Stimulated activated CD4-positive, alpha-beta T cell treated with anti-CD3 and anti-CD28 coated beads, TNF-alpha, amount 100 ng/mL, for 48 hours (primary cell): ENCODE data around the gene RFX8.
A peak's percentile ranks its signal among the peaks of the same experiment; 100 is the strongest.

ENCODE experiments used
- DNase-seq, 3 donors: peaks; one replicate each; pipeline ENCODE4 v3.0.0-alpha.2; 2020; ENCODE audit warnings: low read depth in 3 of 3

The RFX8 gene

GRCh38 chr2:101412092-101412694 lies 62.7 kb downstream of the RFX8 start:
- no peak for DNase-seq

GRCh38 chr2:101410746-101411145 lies 64.2 kb downstream of the RFX8 start:
- DNase-seq: no peak

- DNase-seq: no peak
Observed at GRCh38 chr2:101410114-101410513, 64.8 kb downstream of the RFX8 start.

GRCh38 chr2:101409699-101410098 lies 65.2 kb downstream of the RFX8 start:
- no peak for DNase-seq

- no peak for DNase-seq
Observed at GRCh38 chr2:101408925-101409324, 66.0 kb downstream of the RFX8 start.

GRCh38 chr2:101405351-101405899 lies 69.5 kb downstream of the RFX8 start:
- DNase-seq: no peak

- no peak for DNase-seq
Observed at GRCh38 chr2:101403745-101404144, 71.2 kb downstream of the RFX8 start.

- DNase-seq: no peak
Observed at GRCh38 chr2:101402630-101403029, 72.3 kb downstream of the RFX8 start.

GRCh38 chr2:101401906-101402305 lies 73.0 kb downstream of the RFX8 start:
- DNase-seq: no peak

GRCh38 chr2:101401326-101401665 lies 73.6 kb downstream of the RFX8 start:
- no peak for DNase-seq

- DNase-seq: no peak
Observed at GRCh38 chr2:101400506-101401325, 74.2 kb downstream of the RFX8 start.

GRCh38 chr2:101400048-101400447 lies 74.9 kb downstream of the RFX8 start:
- no peak for DNase-seq

GRCh38 chr2:101399021-101399799 lies 75.7 kb downstream of the RFX8 start:
- DNase-seq: no peak

- no peak for DNase-seq
Observed at GRCh38 chr2:101398116-101398821, 76.6 kb downstream of the RFX8 start.

GRCh38 chr2:101396316-101396717 lies 78.6 kb downstream of the RFX8 start:
- DNase-seq: no peak

GRCh38 chr2:101395545-101396315 lies 79.2 kb downstream of the RFX8 start:
- DNase-seq: no peak

- DNase-seq: no peak
Observed at GRCh38 chr2:101388232-101388631, 86.7 kb downstream of the RFX8 start.

- DNase-seq: peak; percentile 5 to 52 (median 39)
Observed at GRCh38 chr2:101387151-101387834, 87.6 kb downstream of the RFX8 start, which contains the start of gene CREG2. CREG2 (minus strand) TSS chr2:101387503; CDS start chr2:101387457, 46 bp downstream.

GRCh38 chr2:101386599-101387150 lies 88.2 kb downstream of the RFX8 start:
- no peak for DNase-seq

- DNase-seq: no peak
Observed at GRCh38 chr2:101383016-101383541, 91.8 kb downstream of the RFX8 start.
